Measurements from ENCODE around the gene PALLD.
"Not testable (repeated sequence)": the region's sequence is repeated elsewhere in the genome, so short reads cannot be mapped to it uniquely, and the experiment has no call there.

Gene PALLD

DNA sequence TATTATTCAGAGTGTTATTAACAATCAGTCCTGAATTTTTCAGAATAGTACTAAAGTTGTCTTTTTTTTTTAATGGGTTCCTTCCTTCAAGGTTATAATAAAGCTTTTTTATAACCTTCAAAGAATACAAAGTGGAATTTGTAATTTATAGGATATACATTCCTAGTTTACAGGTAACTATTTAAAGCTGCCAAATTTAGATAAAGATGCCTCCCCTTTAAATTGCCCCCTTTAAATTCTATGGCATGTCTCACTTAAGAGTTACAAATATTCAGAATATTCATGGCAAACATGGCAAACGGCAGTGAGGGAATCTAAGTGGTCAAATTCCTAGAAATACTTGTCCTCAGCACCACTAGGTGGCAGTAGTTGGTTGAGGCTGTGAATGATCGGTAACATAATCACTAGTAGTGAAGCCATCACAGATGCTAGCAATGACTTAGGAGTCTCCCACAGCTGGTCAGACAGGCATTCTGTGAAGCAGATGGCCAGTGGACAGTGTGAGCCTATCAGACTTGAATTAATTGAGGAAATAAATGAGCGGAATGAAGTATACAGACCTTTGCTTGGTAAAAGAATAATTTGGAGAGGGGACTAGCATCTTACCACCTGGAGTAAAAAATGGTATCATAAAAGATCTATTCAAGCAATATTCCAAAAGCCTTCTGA, 426.8 kb downstream of the PALLD start:
- H3K36me3 ChIP-seq, result peaks cover 0 to 41% (median 0%) of the 10 kb centered on the region in 11 experiments; a peak in 9 of 22 replicates
- H3K9me3 ChIP-seq (replicated peaks in 1 of 11), result no peaks in the 10 kb centered on the region
- no peaks in the 10 kb centered on the region for H4K20me1 ChIP-seq
- no peak for TF ChIP-seq Cebpa-rat (IDR thresholded peaks at IDR 0.05)
- no peaks in the 10 kb centered on the region for H3K4me1 ChIP-seq
- H3K4me2 ChIP-seq, result no peak overlapping the region
- no peak overlapping the region for H3K4me3 ChIP-seq
- no peak overlapping the region for H3K9ac ChIP-seq
- no peaks in the 10 kb centered on the region for H3K27me3 ChIP-seq
- no peak overlapping the region for H3K27ac ChIP-seq

DNA sequence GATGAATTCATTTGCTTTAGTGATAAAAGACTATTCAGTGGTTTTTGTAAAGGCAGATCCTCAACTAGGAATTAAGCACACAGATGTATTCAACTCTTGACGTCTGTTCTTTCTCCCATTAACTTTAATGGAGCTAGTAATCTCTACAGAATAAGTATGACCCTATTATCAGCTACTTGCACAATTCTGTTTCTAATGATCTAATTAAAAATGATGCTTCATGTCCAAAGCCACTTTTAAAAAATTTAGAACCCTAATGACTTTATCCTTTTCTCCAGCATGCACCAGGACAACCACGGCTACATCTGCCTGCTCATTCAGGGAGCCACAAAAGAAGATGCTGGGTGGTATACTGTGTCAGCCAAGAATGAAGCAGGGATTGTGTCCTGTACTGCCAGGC, 427.8 kb downstream of the PALLD start:
- H3K4me2 ChIP-seq, result no peak overlapping the region
- peaks cover 0 to 46% (median 0%) of the 10 kb centered on the region in 11 experiments; a peak in 9 of 22 replicates for H3K36me3 ChIP-seq
- H3K9me3 ChIP-seq (replicated peaks in 1 of 11), result no peaks in the 10 kb centered on the region
- H3K4me1 ChIP-seq, result no peaks in the 10 kb centered on the region
- H3K27me3 ChIP-seq, result no peaks in the 10 kb centered on the region
- H3K4me3 ChIP-seq, result no peak overlapping the region
- no peak for TF ChIP-seq Cebpa-rat (IDR thresholded peaks at IDR 0.05)
- H4K20me1 ChIP-seq, result no peaks in the 10 kb centered on the region
- H3K27ac ChIP-seq, result no peak overlapping the region
- H3K9ac ChIP-seq, result no peak overlapping the region

DNA sequence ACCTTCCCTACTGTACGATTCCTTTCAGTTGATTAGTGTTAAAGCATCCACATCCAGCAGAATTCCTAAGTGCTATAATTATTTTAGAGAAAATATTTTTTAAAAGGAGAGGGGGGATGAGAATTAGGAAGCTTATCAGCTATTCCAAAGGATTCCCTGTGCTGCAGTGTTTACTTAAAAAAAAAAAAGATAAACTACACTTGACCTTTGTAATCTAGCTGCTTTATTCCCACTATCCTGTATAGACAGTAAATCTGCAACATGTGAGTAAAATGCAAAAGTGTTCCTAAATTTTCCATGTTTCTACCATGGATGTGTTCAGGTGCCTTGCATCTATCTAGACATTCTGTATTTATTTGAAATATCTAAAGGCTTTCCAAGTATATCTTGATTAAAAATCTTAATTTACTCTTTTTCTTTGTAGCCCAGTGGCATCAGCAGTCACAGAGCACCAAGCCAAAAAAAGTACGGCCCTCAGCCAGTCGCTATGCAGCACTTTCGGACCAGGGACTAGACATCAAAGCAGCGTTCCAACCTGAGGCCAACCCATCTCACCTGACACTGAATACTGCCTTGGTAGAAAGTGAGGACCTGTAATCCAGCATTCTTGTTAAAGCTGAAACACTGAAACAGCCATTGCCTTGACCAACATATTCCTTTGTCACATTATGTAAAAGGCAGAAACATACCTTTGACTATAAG, 429.1 kb downstream of the PALLD start:
- TF ChIP-seq Cebpa-rat (IDR thresholded peaks at IDR 0.05), result no peak
- H3K27me3 ChIP-seq, result no peaks in the 10 kb centered on the region
- peaks cover 3 to 9% (median 7%) of the 10 kb centered on the region in 11 experiments; a peak in 19 of 22 replicates for H3K9me3 ChIP-seq (replicated peaks in 1 of 11)
- no peaks in the 10 kb centered on the region for H3K4me1 ChIP-seq
- no peaks in the 10 kb centered on the region for H4K20me1 ChIP-seq
- no peak overlapping the region for H3K9ac ChIP-seq
- no peak overlapping the region for H3K4me2 ChIP-seq
- H3K27ac ChIP-seq, result no peak overlapping the region
- peaks cover 0 to 52% (median 0%) of the 10 kb centered on the region in 11 experiments; a peak in 10 of 22 replicates for H3K36me3 ChIP-seq
- no peak overlapping the region for H3K4me3 ChIP-seq

DNA sequence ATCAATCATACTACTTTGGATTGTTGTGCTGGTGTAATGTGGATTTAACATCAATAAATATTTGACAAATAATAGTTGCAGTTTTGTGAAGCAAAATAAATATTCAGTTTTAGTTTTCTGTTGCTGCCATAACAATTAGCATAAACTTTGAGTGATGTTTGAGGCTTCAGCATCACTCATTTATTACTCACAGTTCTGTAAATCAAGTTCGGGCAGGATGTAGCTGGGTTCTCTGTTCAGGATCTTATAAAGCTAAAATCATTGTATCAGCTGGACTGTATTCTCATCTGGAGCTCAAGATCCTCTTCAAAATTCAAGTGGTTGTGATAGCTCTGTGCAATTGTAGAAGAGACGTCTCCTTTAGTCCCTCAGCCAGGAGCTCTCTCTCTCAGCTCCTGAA, 431.5 kb downstream of the PALLD start:
- no peaks in the 10 kb centered on the region for H4K20me1 ChIP-seq
- H3K4me3 ChIP-seq, result no peak overlapping the region
- H3K36me3 ChIP-seq, result peaks cover 0 to 57% (median 0%) of the 10 kb centered on the region in 11 experiments; a peak in 11 of 22 replicates
- no peak overlapping the region for H3K4me2 ChIP-seq
- peaks cover 25 to 32% (median 30%) of the 10 kb centered on the region in 11 experiments for H3K9me3 ChIP-seq (replicated peaks in 1 of 11)
- no peak overlapping the region for H3K27ac ChIP-seq
- no peak for TF ChIP-seq Cebpa-rat (IDR thresholded peaks at IDR 0.05)
- H3K27me3 ChIP-seq, result no peaks in the 10 kb centered on the region
- H3K9ac ChIP-seq, result no peak overlapping the region
- H3K4me1 ChIP-seq, result no peaks in the 10 kb centered on the region

DNA sequence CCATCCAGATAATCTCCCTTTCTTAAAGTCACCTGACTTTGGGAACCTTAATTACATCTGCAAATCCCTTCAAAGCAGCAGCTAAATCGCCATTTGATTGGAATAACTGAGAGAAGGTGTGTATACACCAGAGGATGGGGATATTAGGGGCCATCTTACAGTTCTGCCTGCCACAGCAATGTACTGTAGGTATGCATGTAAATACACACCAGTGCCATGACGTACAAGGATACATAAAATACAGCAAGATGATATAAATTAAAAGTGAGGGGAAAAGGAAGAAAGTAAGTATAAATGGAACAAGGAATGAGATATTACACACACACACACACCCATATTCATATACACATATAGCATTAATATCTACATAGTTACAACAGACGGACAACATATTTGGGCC, 432.0 kb downstream of the PALLD start:
- Histone ChIP-seq H3K27ac (no peak overlapping the region), H3K36me3 (peaks cover 0 to 57% (median 0%) of the 10 kb centered on the region in 11 experiments; a peak in 11 of 22 replicates), H4K20me1 (no peaks in the 10 kb centered on the region), H3K4me1 (no peaks in the 10 kb centered on the region), H3K9ac (no peak overlapping the region), H3K4me2 (no peak overlapping the region), H3K4me3 (no peak overlapping the region), H3K27me3 (no peaks in the 10 kb centered on the region), H3K9me3 (replicated peaks in 1 of 11) (peaks cover 25 to 34% (median 32%) of the 10 kb centered on the region in 11 experiments)
- no peak for TF ChIP-seq Cebpa-rat (IDR thresholded peaks at IDR 0.05)

DNA sequence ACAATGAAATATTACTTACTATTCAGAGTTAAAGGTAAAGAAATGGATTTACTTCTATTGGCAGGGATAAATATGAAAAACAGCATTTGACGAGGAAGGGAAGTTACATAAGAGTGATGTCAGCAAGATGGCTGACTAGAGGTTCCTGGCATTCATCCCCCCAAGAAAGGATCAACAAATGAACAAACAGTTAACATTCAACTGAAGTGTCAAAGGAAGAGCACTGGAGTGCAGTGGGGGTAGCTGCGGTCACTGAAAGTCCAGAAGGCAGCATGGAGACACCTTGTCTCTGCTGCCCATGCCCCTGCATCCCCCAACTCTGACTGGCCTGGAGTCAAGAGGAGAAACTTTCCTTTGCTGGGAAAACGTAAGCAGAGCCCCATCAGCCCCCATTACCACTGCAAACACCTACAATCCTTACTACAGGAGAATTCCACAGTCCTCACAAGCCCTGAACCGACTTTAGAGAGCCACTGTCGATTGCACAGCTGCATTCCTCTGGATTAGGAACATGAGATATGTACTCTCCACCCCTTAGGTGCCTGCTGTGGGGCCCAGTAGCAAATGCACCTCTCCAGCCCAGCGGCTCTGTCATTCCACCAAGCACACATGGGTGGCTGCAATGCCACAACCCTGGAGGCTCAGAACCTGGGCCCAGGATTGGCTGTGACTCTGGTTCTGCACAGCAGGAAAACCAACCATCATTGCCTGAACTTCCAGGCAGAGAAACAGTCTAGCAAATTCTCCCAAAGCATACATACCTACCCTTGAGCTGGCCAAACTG, 433.8 kb downstream of the PALLD start:
- Histone ChIP-seq H3K36me3 (peaks cover 0 to 48% (median 0%) of the 10 kb centered on the region in 11 experiments; a peak in 11 of 22 replicates), H3K9me3 (replicated peaks in 1 of 11) (peaks cover 28 to 50% (median 42%) of the 10 kb centered on the region in 11 experiments), H3K27me3 (no peaks in the 10 kb centered on the region), H3K27ac (no peak overlapping the region), H3K4me3 (no peak overlapping the region), H3K4me2 (no peak overlapping the region), H4K20me1 (no peaks in the 10 kb centered on the region), H3K9ac (no peak overlapping the region), H3K4me1 (no peaks in the 10 kb centered on the region)
- no peak for TF ChIP-seq Cebpa-rat (IDR thresholded peaks at IDR 0.05)

DNA sequence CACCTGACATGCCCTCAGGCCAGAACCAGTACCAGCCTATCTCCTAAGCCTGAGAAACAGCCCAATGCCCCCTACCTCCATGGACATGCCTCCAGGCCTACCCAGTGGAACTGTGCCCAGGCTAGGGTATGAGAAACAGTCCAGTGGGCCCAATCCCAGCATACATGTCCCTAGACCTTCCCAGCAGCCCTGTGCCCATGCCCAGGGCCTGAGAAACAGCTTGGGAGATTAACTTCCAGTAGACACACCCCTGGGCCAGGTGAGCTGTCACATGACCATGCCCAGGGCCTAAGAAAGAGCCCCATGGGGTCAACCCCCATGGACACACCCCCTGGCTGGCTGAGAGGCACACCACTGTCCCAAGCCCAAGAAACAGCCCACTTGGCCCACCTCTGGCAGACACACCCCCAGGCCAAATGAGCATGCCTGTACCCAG, 434.4 kb downstream of the PALLD start:
- H3K4me2 ChIP-seq, result no peak overlapping the region
- no peaks in the 10 kb centered on the region for H3K27me3 ChIP-seq
- no peak overlapping the region for H3K4me3 ChIP-seq
- no peaks in the 10 kb centered on the region for H3K4me1 ChIP-seq
- H3K36me3 ChIP-seq, result peaks cover 0 to 42% (median 0%) of the 10 kb centered on the region in 11 experiments; a peak in 11 of 22 replicates
- no peak overlapping the region for H3K9ac ChIP-seq
- H3K27ac ChIP-seq, result no peak overlapping the region
- no peak for TF ChIP-seq Cebpa-rat (IDR thresholded peaks at IDR 0.05)
- H4K20me1 ChIP-seq, result no peaks in the 10 kb centered on the region
- peaks cover 28 to 50% (median 42%) of the 10 kb centered on the region in 11 experiments for H3K9me3 ChIP-seq (replicated peaks in 1 of 11)

DNA sequence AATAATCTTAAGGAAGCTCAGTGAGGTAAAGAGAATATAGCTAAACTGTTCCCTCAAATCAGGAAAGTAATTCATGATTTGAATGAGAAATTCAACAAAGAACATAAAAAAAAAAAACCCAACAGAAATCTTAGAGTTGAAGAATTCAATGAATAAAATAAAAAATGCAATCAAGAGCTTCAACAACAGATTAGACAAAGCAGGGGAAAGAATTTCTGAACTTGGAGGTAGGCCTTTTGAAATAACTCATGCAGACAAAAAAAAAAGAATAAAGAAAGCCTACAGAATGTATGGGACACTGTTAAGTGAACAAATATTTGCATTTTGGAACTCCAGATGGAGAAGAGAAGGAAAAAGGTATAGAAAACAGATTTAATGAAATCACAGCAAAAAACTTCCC, 435.3 kb downstream of the PALLD start:
- H3K27ac ChIP-seq, result no peak overlapping the region
- H3K36me3 ChIP-seq, result peaks cover 0 to 39% (median 0%) of the 10 kb centered on the region in 11 experiments; a peak in 11 of 22 replicates

DNA sequence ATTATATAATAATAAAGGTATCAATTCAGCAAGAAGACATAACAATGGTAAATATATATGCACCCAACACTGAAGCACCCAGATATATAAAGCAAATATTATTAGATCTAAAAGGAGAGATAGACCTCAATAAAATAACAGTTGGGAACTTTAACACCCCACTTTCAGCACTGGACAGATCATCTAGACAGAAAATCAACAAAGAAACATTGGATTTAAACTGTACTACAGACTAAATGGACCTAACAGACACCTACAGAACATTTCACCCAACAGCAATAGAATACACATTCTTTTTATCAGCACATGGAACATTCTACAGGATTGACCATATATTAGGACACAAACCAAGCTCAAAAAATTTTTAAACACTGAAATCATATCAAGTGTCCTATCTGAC, 436.6 kb downstream of the PALLD start:
- peaks cover 0 to 27% (median 0%) of the 10 kb centered on the region in 11 experiments; a peak in 11 of 22 replicates for H3K36me3 ChIP-seq
- no peaks in the 10 kb centered on the region for H3K27me3 ChIP-seq
- H3K4me2 ChIP-seq, result no peak overlapping the region
- H3K4me1 ChIP-seq, result no peaks in the 10 kb centered on the region
- TF ChIP-seq Cebpa-rat (IDR thresholded peaks at IDR 0.05), result no peak
- no peak overlapping the region for H3K9ac ChIP-seq
- no peak overlapping the region for H3K27ac ChIP-seq
- no peak overlapping the region for H3K4me3 ChIP-seq
- no peaks in the 10 kb centered on the region for H4K20me1 ChIP-seq
- peaks cover 29 to 61% (median 48%) of the 10 kb centered on the region in 11 experiments for H3K9me3 ChIP-seq (replicated peaks in 1 of 11)

More for the DNA sequence above, 435.3 kb downstream of the PALLD start:
- H3K4me2 ChIP-seq, result no peak overlapping the region
- TF ChIP-seq Cebpa-rat (IDR thresholded peaks at IDR 0.05), result no peak
- H3K4me1 ChIP-seq, result no peaks in the 10 kb centered on the region
- H3K27me3 ChIP-seq, result no peaks in the 10 kb centered on the region
- no peaks in the 10 kb centered on the region for H4K20me1 ChIP-seq
- H3K9me3 ChIP-seq (replicated peaks in 1 of 11), result peaks cover 29 to 53% (median 42%) of the 10 kb centered on the region in 11 experiments
- H3K4me3 ChIP-seq, result no peak overlapping the region
- no peak overlapping the region for H3K9ac ChIP-seq

DNA sequence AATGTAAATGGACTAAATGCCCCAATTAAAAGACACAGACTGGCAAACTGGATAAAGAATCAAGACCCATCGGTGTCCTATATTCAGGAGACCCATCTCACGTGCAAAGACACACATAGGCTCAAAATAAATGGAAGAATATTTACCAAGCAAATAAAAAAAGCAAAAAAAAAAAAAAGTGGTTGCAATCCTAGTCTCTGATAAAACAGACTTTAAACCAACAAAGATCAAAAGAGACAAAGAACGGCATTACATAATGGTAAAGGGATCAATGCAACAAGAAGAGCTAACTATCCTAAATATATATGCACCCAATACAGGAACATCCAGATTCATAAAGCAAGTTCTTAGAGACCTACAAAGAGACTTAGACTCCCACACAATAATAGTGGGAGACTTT, 440.6 kb downstream of the PALLD start:
- H3K9me3 ChIP-seq (replicated peaks in 1 of 11), result peaks cover 22 to 55% (median 43%) of the 10 kb centered on the region in 11 experiments
- not testable (repeated sequence) for H3K36me3 ChIP-seq, H3K9ac ChIP-seq, H3K4me2 ChIP-seq, H3K4me3 ChIP-seq, H4K20me1 ChIP-seq, H3K27ac ChIP-seq, H3K4me1 ChIP-seq, H3K27me3 ChIP-seq

All from BLaER1 treated with 17β-estradiol and CSF1 and Interleukin-3, amounts not matched to agents 10 nM and 100 nM (cell line).